Left lung (tissue), 10 donors: Measurements from ENCODE around the gene SCAPER. TPM values are rescaled to one million over a fixed set of nuclear protein-coding genes. Genes with fewer than 3 reads are reported as not detected.
"Not testable (repeated sequence)": the region's sequence is repeated elsewhere in the genome, so short reads cannot be mapped to it uniquely, and the experiment has no call there.

ENCODE experiments used
- ATAC-seq: fragments of 200-7000 bp; cut with Tn5 transposase; one replicate; pipeline ENCODE4 v1.9.1; 2020; ENCODE audit warnings: moderate library complexity
- DNase-seq, 4 donors: peaks; one replicate each; pipeline ENCODE4 v3.0.0-alpha.2; 2013 to 2020
- H3K27ac ChIP-seq, 2 donors: fragments of 200-600 bp; sonication (generic) in 1 of 2; one replicate each; pipeline versions ENCODE4 v1.5.0 to v1.8.0; 2020 to 2021
- H3K27me3 ChIP-seq, 2 donors: fragments of 200-600 bp; sonication (generic) in 1 of 2; one replicate each; pipeline versions ENCODE4 v1.5.0 to v1.8.0; 2020 to 2021
- H3K36me3 ChIP-seq, 2 donors: fragments of 200-600 bp; sonication (generic) in 1 of 2; one replicate each; pipeline versions ENCODE4 v1.5.0 to v1.8.0; 2020 to 2021
- H3K4me1 ChIP-seq, 2 donors: fragments of 200-600 bp; one replicate each; pipeline ENCODE4 v1.8.0; 2021
- H3K4me3 ChIP-seq, 2 donors: fragments of 200-600 bp; sonication (generic) in 1 of 2; one replicate each; pipeline versions ENCODE4 v1.5.0 to v1.8.0; 2020 to 2021; ENCODE audit warnings: mild to moderate bottlenecking in 1 of 2
- H3K9me3 ChIP-seq, 2 donors: fragments of 200-600 bp; sonication (generic) in 1 of 2; one replicate each; pipeline versions ENCODE4 v1.5.0 to v1.8.0; 2020 to 2021
- intact Hi-C, 2 donors: fragments of 100-400 bp; cut with DNase I; formaldehyde crosslinking; loops; one replicate each; pipeline versions ENCODE4 v1.11.2 to v1.14.2; 2022
- polyA plus RNA-seq, 6 donors: library from polyadenylated mRNA; unstranded; fragments of 120-200 nt; gene quantifications; one replicate each; pipeline ENCODE4 v1.2.1, GENCODE V29; 2013; ENCODE audit not compliant: insufficient read length in 6 of 6
- total RNA-seq, 2 donors: library from RNA; stranded (reverse); fragmentation: NEBNext Ultra II Directional; extraction: Animal tissue kit (Norgen Biotek cat#: 25700); gene quantifications; one replicate each; pipeline ENCODE4 v1.2.1, GENCODE V29; 2021
- TF ChIP-seq, protein P1 (sequence below), 2 donors: fragments of 200-600 bp; sonication (generic) in 1 of 2; IDR thresholded peaks; one replicate each; pipeline versions ENCODE4 v1.5.0 to v1.8.0; 2021; ENCODE audit warnings: antibody characterized with exemption in 2 of 2
- donor health status: DM: no; HTN: yes; CAD: no.
- donor health status: DM: no; HTN: no; CAD: no.

SCAPER gene
- total and polyA plus RNA-seq, 8 donors: 18.3 to 30.0 (median 26.6) TPM

DNA sequence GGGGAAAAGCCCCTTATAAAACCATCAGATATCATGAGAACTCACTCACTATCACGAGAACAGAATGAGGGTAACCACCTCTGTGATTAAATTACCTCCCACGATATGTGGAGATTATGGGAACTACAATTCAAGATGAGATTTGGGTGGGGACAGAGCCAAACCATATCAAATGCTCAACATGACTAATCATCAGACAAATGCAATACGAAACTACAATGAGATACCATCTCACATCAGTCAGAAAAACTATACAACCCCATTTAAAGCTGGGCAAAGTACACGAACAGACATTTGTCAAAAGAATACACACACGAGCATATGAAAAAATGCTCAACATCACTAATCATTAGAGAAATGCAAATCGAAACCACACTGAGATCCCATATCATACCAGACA lies 67.7 kb downstream of the SCAPER start:
- Histone ChIP-seq H3K36me3 (no peaks in the 10 kb centered on the region), H3K9me3 (peaks cover 0 to 6% of the 10 kb centered on the region in 2 donors), H3K27ac (no peak overlapping the region), H3K4me3 (no peak overlapping the region), H3K4me1 (no peaks in the 10 kb centered on the region), H3K27me3 (no peaks in the 10 kb centered on the region)
- intact Hi-C loops: no loop called here
- DNase-seq: no peak
- no peak for ATAC-seq
- TF ChIP-seq, protein P1, sequence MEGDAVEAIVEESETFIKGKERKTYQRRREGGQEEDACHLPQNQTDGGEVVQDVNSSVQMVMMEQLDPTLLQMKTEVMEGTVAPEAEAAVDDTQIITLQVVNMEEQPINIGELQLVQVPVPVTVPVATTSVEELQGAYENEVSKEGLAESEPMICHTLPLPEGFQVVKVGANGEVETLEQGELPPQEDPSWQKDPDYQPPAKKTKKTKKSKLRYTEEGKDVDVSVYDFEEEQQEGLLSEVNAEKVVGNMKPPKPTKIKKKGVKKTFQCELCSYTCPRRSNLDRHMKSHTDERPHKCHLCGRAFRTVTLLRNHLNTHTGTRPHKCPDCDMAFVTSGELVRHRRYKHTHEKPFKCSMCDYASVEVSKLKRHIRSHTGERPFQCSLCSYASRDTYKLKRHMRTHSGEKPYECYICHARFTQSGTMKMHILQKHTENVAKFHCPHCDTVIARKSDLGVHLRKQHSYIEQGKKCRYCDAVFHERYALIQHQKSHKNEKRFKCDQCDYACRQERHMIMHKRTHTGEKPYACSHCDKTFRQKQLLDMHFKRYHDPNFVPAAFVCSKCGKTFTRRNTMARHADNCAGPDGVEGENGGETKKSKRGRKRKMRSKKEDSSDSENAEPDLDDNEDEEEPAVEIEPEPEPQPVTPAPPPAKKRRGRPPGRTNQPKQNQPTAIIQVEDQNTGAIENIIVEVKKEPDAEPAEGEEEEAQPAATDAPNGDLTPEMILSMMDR (IDR thresholded peaks at IDR 0.05): no peak

DNA sequence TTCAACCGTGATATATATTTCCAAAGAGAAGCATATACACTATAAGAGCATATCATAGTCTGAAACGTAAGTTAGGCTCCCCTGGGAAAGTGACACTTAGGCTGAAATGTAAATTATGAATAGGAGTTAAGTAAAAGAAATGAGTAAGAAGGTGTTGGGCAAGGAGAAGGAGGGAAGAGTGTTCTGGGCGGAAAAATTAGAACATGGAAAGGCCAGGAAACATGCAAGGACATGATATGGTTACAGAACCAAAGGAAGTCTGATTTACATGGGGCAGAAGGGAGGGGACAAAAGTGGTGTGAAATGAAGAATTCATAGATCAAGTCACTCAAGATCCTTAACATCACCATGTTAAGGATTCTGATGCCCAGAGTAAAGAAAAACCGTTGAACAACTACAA lies 75.2 kb downstream of the SCAPER start:
- H3K27ac ChIP-seq: no peak overlapping the region
- no peak for ATAC-seq
- DNase-seq: no peak
- H3K27me3 ChIP-seq: no peaks in the 10 kb centered on the region
- no peaks in the 10 kb centered on the region for H3K4me1 ChIP-seq
- H3K9me3 ChIP-seq: peaks cover 0 to 6% of the 10 kb centered on the region in 2 donors
- TF ChIP-seq, protein P1 (IDR thresholded peaks at IDR 0.05): no peak
- intact Hi-C loops: no loop called here
- no peaks in the 10 kb centered on the region for H3K36me3 ChIP-seq
- no peak overlapping the region for H3K4me3 ChIP-seq

DNA sequence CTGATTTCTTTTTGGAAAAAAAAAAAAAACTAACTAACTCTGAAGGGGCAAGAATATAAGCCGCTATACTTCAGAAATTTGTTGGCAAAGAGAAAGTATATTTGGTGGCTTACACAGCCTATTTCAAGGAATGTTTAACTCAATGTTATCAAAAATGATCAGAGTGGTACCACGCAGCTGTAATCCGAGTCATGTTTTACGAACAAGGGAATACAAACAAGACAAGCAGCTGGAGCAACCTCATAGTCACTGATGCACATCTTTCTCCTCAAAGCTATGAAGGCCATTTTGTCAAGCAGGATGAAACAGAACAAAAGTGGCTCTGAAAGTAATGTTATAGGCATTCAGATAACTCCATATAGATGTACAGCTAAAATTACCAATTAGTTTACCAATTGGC lies 81.2 kb downstream of the SCAPER start:
- no peaks in the 10 kb centered on the region for H3K27me3 ChIP-seq
- H3K4me1 ChIP-seq: no peaks in the 10 kb centered on the region
- intact Hi-C loops: no loop called here
- ATAC-seq: no peak
- H3K27ac ChIP-seq: no peak overlapping the region
- no peaks in the 10 kb centered on the region for H3K36me3 ChIP-seq
- DNase-seq: no peak
- no peak overlapping the region for H3K4me3 ChIP-seq
- TF ChIP-seq, protein P1 (IDR thresholded peaks at IDR 0.05): no peak
- H3K9me3 ChIP-seq: peaks cover 0 to 2% of the 10 kb centered on the region in 2 donors

DNA sequence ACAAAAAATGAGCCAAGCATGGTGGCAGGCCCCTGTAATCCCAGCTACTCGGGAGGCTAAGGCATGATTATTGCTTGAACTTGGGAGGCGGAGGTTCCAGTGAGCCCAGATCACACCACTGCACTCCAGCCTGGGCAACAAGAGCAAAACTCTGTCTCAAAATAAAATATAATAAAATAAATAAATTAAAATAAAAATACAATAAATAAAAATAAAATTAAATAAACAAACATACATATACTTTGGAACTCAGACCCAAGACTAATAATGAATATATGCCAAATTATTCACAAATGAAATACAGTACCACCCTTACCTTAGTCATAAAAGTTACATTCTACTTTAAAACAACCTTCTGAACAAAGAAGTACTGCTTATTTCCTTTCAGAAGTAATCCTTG lies 81.8 kb downstream of the SCAPER start:
- H3K27me3 ChIP-seq: no peaks in the 10 kb centered on the region
- peaks cover 0 to 2% of the 10 kb centered on the region in 2 donors for H3K9me3 ChIP-seq
- ATAC-seq (no peak), DNase-seq (no peak)
- H3K4me3 ChIP-seq: no peak overlapping the region
- H3K4me1 ChIP-seq: no peaks in the 10 kb centered on the region
- intact Hi-C loops: no loop called here
- no peaks in the 10 kb centered on the region for H3K36me3 ChIP-seq
- H3K27ac ChIP-seq: no peak overlapping the region
- TF ChIP-seq, protein P1 (IDR thresholded peaks at IDR 0.05): no peak

DNA sequence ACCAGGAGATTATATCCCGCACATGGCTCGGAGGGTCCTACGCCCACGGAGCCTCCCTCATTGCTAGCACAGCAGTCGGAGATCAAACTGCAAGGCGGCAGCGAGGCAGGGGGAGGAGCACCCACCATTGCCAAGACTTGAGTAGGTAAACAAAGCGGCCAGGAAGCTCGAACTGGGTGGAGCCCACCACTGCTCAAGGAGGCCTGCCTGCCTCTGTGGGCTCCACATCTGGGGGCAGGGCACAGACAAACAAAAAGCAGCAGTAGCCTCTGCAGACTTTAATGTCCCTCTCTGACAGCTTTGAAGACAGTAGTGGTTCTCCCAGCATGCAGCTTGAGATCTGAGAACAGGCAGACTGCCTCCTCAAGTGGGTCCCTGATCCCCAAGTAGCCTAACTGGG lies 86.2 kb downstream of the SCAPER start:
- H3K4me3 ChIP-seq, H3K27ac ChIP-seq, H3K27me3 ChIP-seq, ATAC-seq, intact Hi-C loops, H3K4me1 ChIP-seq, H3K9me3 ChIP-seq, H3K36me3 ChIP-seq, DNase-seq: not testable (repeated sequence)

DNA sequence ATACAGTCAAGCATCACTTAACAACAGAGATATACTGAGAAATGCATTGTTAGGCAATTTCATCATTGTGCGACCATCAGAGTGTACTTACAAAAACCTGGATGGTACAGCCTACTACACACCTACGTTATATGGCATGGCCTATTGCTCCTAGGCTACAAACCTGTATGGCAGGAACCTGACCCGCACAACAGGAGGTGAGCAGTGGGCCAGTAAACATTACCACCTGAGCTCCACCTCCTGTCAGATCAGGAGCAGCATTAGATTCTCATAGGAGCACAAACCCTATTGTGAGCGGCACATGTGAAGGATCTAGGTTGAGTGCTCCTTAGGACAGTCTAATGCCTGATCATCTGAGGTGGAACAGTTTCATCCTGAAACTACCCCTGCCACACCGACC lies 89.7 kb downstream of the SCAPER start:
- H3K36me3 ChIP-seq: no peaks in the 10 kb centered on the region
- TF ChIP-seq, protein P1 (IDR thresholded peaks at IDR 0.05): no peak
- DNase-seq (no peak), ATAC-seq (no peak)
- no peaks in the 10 kb centered on the region for H3K4me1 ChIP-seq
- intact Hi-C loops: no loop called here
- no peak overlapping the region for H3K4me3 ChIP-seq
- H3K27ac ChIP-seq: no peak overlapping the region
- no peaks in the 10 kb centered on the region for H3K27me3 ChIP-seq
- peaks cover 0 to 6% of the 10 kb centered on the region in 2 donors for H3K9me3 ChIP-seq
